RWPE2 (cell line): Measurements from ENCODE around the gene LMNB1.
A peak's percentile ranks its signal among the peaks of the same experiment; 100 is the strongest.
"Not testable (repeated sequence)": the region's sequence is repeated elsewhere in the genome, so short reads cannot be mapped to it uniquely, and the experiment has no call there.

Experiments used
- ATAC-seq: fragments of 200-7000 bp; cut with Tn5 transposase; 3 replicates; pipeline ENCODE4 v1.9.1; 2021; ENCODE audit warnings: low read depth
- DNase-seq: peaks from one replicate; pipeline ENCODE4 v3.0.0-alpha.2; 2020; ENCODE audit warnings: low spot score
- H3K27ac ChIP-seq: fragments of 450-650 bp; 2 replicates; pipeline ENCODE4 v1.5.1; 2017; ENCODE audit warnings: mild to moderate bottlenecking; ENCODE audit not compliant: poor library complexity, severe bottlenecking
- H3K27me3 ChIP-seq: fragments of 250-450 bp; sonication (Bioruptor Pico); 2 replicates; pipeline ENCODE4 v1.5.1; 2021; ENCODE audit warnings: mild to moderate bottlenecking, moderate library complexity; ENCODE audit not compliant: insufficient read depth, poor library complexity, severe bottlenecking
- H3K36me3 ChIP-seq: fragments of 250-450 bp; sonication (Bioruptor Pico); 2 replicates; pipeline ENCODE4 v1.5.1; 2020; ENCODE audit warnings: low read depth, mild to moderate bottlenecking, moderate library complexity
- H3K4me1 ChIP-seq: fragments of 250-450 bp; sonication (Bioruptor Pico); 2 replicates; pipeline ENCODE4 v1.5.1; 2021; ENCODE audit warnings: mild to moderate bottlenecking, moderate library complexity; ENCODE audit not compliant: insufficient read depth, poor library complexity, severe bottlenecking
- H3K4me3 ChIP-seq: fragments of 250-450 bp; sonication (Bioruptor Pico); 2 replicates; pipeline ENCODE4 v1.5.1; 2021; ENCODE audit warnings: mild to moderate bottlenecking, moderate library complexity; ENCODE audit not compliant: severe bottlenecking
- H3K9me3 ChIP-seq: fragments of 250-450 bp; sonication (Bioruptor Pico); 2 replicates; pipeline ENCODE4 v1.5.1; 2021; ENCODE audit warnings: mild to moderate bottlenecking, moderate library complexity; ENCODE audit not compliant: severe bottlenecking
- CTCF ChIP-seq: fragments of 450-650 bp; IDR thresholded peaks from one replicate; pipeline ENCODE4 v1.5.1; 2017; ENCODE audit warnings: mild to moderate bottlenecking, moderate library complexity; ENCODE audit not compliant: poor library complexity, severe bottlenecking

Gene LMNB1

GRCh38 chr5:126769703-126770102 is 7.2 kb upstream of the LMNB1 start:
- Histone ChIP-seq H3K27ac (no peak overlapping the region), H3K9me3 (no peaks in the 10 kb centered on the region), H3K4me1 (no peaks in the 10 kb centered on the region), H3K27me3 (no peaks in the 10 kb centered on the region), H3K4me3 (no peak overlapping the region), H3K36me3 (no peaks in the 10 kb centered on the region)
- DNase-seq (no peak), ATAC-seq (no peak)
- TF ChIP-seq CTCF, result no peak

- not testable (repeated sequence) for ATAC-seq, H3K27ac ChIP-seq, DNase-seq, H3K27me3 ChIP-seq, H3K9me3 ChIP-seq, H3K4me1 ChIP-seq, H3K4me3 ChIP-seq, H3K36me3 ChIP-seq
Measured at GRCh38 chr5:126773536-126773935, 3.4 kb upstream of the LMNB1 start.

GRCh38 chr5:126774595-126774994 is 2.3 kb upstream of the LMNB1 start:
- DNase-seq, H3K9me3 ChIP-seq, H3K27ac ChIP-seq, ATAC-seq, H3K4me3 ChIP-seq, H3K27me3 ChIP-seq: not testable (repeated sequence)
- Histone ChIP-seq H3K4me1 (peaks cover 10% of the 10 kb centered on the region), H3K36me3 (peaks cover 12% of the 10 kb centered on the region)

- Histone ChIP-seq H3K9me3 (no peaks in the 10 kb centered on the region), H3K4me3 (peak overlapping the region; percentile 66), H3K36me3 (peaks cover 28% of the 10 kb centered on the region), H3K27me3 (no peaks in the 10 kb centered on the region), H3K4me1 (peaks cover 16% of the 10 kb centered on the region), H3K27ac (peak overlapping the region; percentile 86)
- no peak for TF ChIP-seq CTCF
- DNase-seq (peak; percentile 71), ATAC-seq (peak; percentile 18)
Measured at GRCh38 chr5:126777257-126777974, 480 bp downstream of the LMNB1 start.

- peak; percentile 99 for DNase-seq
- ATAC-seq, result peak; percentile 73
- Histone ChIP-seq H3K27ac (peak overlapping the region; percentile 86), H3K9me3 (no peaks in the 10 kb centered on the region), H3K36me3 (peaks cover 32% of the 10 kb centered on the region), H3K27me3 (no peaks in the 10 kb centered on the region), H3K4me3 (peak overlapping the region; percentile 66), H3K4me1 (peaks cover 16% of the 10 kb centered on the region)
- TF ChIP-seq CTCF, result no peak
Measured at GRCh38 chr5:126777975-126778674, 1.2 kb downstream of the LMNB1 start.
